Cardiac fibroblast (primary cell): Measurements from ENCODE around the gene PTPN9.

ENCODE experiments used
- DNase-seq, 2 donors: peaks; one replicate each; pipeline versions ENCODE4 v3.0.0 to v3.0.0-alpha.2; 2010; ENCODE audit warnings: low read depth in 2 of 2
- H3K4me3 ChIP-seq, 2 donors: replicated peaks in 1 of 2; 1 replicate in 1 of 2; 2 replicates in 1 of 2; pipeline ENCODE4 v1.5.1; 2011; ENCODE audit warnings: low read depth in 2 of 2, low read length in 2 of 2, mild to moderate bottlenecking in 2 of 2, moderate library complexity in 1 of 2
- CTCF ChIP-seq: IDR thresholded peaks from one replicate; pipeline ENCODE4 v1.5.1; 2011; ENCODE audit warnings: low read depth, mild to moderate bottlenecking, low read length, inconsistent platforms

PTPN9 gene

DNA sequence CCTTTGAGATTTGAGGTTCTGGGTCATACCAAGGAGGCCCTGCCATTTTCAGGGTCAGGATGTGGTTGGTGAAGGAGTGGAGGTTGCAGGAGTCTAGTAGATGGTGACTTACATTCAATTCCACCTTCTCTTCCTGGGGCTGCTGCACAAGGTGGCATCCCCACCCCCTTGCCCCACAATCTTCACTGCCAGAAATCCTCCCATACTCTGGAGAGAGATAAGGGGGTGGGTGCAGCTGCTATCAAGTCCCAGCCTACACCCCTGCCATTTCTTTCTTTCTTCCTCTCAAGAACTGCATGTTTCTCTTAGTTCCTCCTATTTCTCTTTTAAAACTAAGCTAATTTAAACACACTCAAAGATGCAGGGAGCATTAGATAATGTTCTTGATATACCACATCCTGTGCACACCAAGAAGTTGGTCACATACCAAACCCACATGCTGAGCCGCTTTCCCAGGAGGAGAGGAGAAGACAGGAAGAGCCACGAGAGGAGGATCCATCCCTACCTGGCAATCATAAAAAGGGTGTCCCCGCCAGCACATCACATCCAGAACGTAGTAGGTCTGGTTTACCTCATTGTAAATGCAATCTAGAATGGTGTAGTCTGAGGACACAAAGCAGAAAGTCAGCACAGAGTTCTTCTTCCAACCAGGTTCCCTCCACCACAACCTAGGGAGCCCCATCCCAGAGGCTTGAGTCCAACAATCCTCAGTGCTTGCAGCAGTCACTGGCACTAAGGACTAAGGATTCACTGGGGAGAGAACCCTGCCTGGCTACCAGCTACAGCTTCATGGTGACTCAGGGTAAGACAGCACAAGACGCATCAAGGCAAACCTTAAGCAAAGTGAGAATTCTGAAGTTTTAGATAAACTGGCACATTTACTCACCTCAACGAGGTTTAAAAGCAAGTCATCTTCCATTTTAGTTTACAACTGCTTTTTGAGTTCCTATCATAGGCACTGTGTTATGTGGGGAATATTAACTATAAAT lies 27.9 kb upstream of the PTPN9 start:
- no peak for DNase-seq
- TF ChIP-seq CTCF, result no peak
- no peak overlapping the region for H3K4me3 ChIP-seq

DNA sequence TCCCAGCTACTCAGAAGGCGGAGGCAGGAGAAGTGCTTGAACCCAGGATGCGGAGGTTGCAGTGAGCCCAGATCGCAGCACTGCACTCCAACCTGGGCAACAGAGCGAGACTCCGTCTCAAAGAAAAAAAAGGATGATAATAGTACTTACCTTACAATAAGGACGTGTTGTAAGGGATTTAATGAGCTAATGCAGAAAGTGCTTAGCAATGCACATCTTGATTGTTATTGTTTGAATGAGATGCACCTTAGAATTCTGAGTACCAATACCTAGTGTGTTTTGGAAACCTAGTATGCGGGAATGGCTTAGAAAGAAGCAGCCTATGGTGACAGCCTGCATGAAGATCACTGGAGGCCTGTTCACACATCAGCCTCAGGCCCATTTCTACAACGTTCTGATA lies 26.9 kb upstream of the PTPN9 start:
- H3K4me3 ChIP-seq, result no peak overlapping the region
- TF ChIP-seq CTCF, result no peak
- DNase-seq, result no peak

DNA sequence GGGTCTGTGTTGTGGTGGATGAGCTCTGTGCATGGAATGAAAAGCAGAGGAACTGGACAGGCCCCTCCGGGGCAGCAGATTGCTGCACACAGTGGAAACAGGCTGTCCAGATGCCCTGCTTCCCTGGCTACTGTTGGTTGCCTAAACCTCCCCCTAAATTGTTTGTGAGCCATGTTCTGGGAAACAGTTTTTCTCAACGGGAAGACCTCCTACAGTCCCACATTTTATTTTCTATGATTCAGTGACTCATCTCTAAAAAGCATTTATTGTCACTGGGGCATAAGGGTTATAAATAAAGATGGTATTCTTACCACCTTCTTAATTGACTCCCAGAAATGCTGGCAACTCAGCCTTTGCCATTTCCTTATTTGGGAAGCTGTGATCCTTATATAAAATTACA lies 20.3 kb upstream of the PTPN9 start:
- no peak for TF ChIP-seq CTCF
- no peak for DNase-seq
- no peak overlapping the region for H3K4me3 ChIP-seq

GRCh38 chr15:75598361-75598760 lies 19.2 kb upstream of the PTPN9 start:
- no peak for DNase-seq
- no peak overlapping the region for H3K4me3 ChIP-seq
- no peak for TF ChIP-seq CTCF

- H3K4me3 ChIP-seq, result no peak overlapping the region
- peak; percentile 37 for DNase-seq
- peak; percentile 44 for TF ChIP-seq CTCF
Measured at GRCh38 chr15:75597667-75598341, 18.7 kb upstream of the PTPN9 start.

DNA sequence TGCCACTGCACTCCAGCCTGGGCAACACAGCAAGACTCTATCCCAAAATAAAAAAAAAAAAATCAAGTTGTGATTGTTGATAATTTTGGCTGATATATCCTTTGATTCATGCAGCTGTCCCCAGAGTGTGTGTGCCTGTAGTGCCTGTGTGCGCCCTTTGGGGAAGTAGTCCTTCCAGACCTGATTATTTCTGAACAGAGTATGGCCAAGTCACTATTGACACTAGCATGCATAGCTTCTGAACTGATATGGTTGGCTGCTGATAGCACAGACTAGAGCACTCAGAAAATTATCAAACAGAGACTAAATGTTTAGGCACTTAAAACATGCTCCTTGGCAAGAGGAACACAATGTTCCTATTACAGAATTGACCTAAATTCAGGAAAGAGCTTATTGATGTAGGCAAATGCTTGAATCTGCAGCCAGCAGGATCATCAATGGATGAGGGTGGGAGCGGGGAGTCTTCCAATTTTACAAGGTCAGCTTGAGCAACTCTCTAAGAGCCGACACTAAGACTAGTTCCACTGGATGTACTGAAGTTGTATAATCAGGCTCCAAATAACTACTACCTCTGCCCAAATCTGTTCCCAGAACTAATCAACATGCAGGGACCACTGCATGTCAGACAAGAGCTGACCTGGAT lies 17.7 kb upstream of the PTPN9 start:
- TF ChIP-seq CTCF, result no peak
- no peak for DNase-seq
- H3K4me3 ChIP-seq, result no peak overlapping the region
